ENCODE measurements around the gene PDZRN4.
"Not testable (repeated sequence)": the region's sequence is repeated elsewhere in the genome, so short reads cannot be mapped to it uniquely, and the experiment has no call there.

PDZRN4 gene

GRCh38 chr12:41286426-41286825 lies 98.3 kb downstream of the PDZRN4 start:
- no peak for DNase-seq (ENCODE audit: low read depth)

- DNase-seq (ENCODE audit: low read depth): no peak
Observed at GRCh38 chr12:41287500-41288141, 99.5 kb downstream of the PDZRN4 start.

- DNase-seq (ENCODE audit: low read depth): no peak
Observed at GRCh38 chr12:41288142-41288811, 100.2 kb downstream of the PDZRN4 start.

GRCh38 chr12:41289501-41289900 lies 101.4 kb downstream of the PDZRN4 start:
- DNase-seq (ENCODE audit: low read depth): no peak

- DNase-seq (ENCODE audit: low read depth): no peak
Observed at GRCh38 chr12:41293011-41293410, 104.9 kb downstream of the PDZRN4 start.

- DNase-seq (ENCODE audit: low read depth): no peak
Observed at GRCh38 chr12:41293461-41293860, 105.3 kb downstream of the PDZRN4 start.

- DNase-seq (ENCODE audit: low read depth): no peak
Observed at GRCh38 chr12:41302979-41303403, 114.9 kb downstream of the PDZRN4 start.

- DNase-seq (ENCODE audit: low read depth): no peak
Observed at GRCh38 chr12:41304526-41304925, 116.4 kb downstream of the PDZRN4 start.

- DNase-seq (ENCODE audit: low read depth): no peak
Observed at GRCh38 chr12:41310367-41310766, 122.2 kb downstream of the PDZRN4 start.

GRCh38 chr12:41311883-41312282 lies 123.8 kb downstream of the PDZRN4 start:
- DNase-seq (ENCODE audit: low read depth): no peak

- DNase-seq (ENCODE audit: low read depth): not testable (repeated sequence)
Observed at GRCh38 chr12:41312451-41312850, 124.3 kb downstream of the PDZRN4 start.

- no peak for DNase-seq (ENCODE audit: low read depth)
Observed at GRCh38 chr12:41325336-41325735, 137.2 kb downstream of the PDZRN4 start.

- DNase-seq (ENCODE audit: low read depth): no peak
Observed at GRCh38 chr12:41327096-41327895, 139.2 kb downstream of the PDZRN4 start.

GRCh38 chr12:41333974-41334373 lies 145.9 kb downstream of the PDZRN4 start:
- no peak for DNase-seq (ENCODE audit: low read depth)

- no peak for DNase-seq (ENCODE audit: low read depth)
Observed at GRCh38 chr12:41334390-41334789, 146.3 kb downstream of the PDZRN4 start.

GRCh38 chr12:41336041-41336549 lies 148.0 kb downstream of the PDZRN4 start:
- DNase-seq (ENCODE audit: low read depth): no peak

- no peak for DNase-seq (ENCODE audit: low read depth)
Observed at GRCh38 chr12:41339784-41340183, 151.7 kb downstream of the PDZRN4 start.

GRCh38 chr12:41344776-41345470 lies 156.8 kb downstream of the PDZRN4 start:
- no peak for DNase-seq (ENCODE audit: low read depth)

GRCh38 chr12:41348198-41348597 lies 160.1 kb downstream of the PDZRN4 start:
- DNase-seq (ENCODE audit: low read depth): no peak

GRCh38 chr12:41356181-41356580 lies 168.1 kb downstream of the PDZRN4 start:
- no peak for DNase-seq (ENCODE audit: low read depth)

- DNase-seq (ENCODE audit: low read depth): no peak
Observed at GRCh38 chr12:41361738-41362137, 173.6 kb downstream of the PDZRN4 start.

- DNase-seq (ENCODE audit: low read depth): no peak
Observed at GRCh38 chr12:41362510-41362909, 174.4 kb downstream of the PDZRN4 start.

Measured in activated gamma-delta T cell treated with anti-CD3 and anti-CD28 coated beads, Interleukin-2, amount 50 U/mL, for 16 hours (primary cell).